Measurements from ENCODE around the gene ADAMTSL1.

GRCh38 chr9:18805386-18805785 lies 331.4 kb downstream of the ADAMTSL1 start:
- TF ChIP-seq MAX (IDR thresholded peaks at IDR 0.05) (no peak), CTCF (IDR thresholded peaks at IDR 0.05; ENCODE audit: low read depth, low read length, missing input control) (no peak), REST (IDR thresholded peaks at IDR 0.05) (no peak), HNF4G (IDR thresholded peaks at IDR 0.05) (no peak), YY1 (IDR thresholded peaks at IDR 0.05) (no peak)
